Measurements from ENCODE around the gene PTPRR.
"Not testable (repeated sequence)": the region's sequence is repeated elsewhere in the genome, so short reads cannot be mapped to it uniquely, and the experiment has no call there.

PTPRR gene

GRCh38 chr12:70749931-70750330 is 170.6 kb downstream of the PTPRR start:
- DNase-seq (ENCODE audit: low read depth in 3 of 3, low spot score in 1 of 3) = no peak

DNA sequence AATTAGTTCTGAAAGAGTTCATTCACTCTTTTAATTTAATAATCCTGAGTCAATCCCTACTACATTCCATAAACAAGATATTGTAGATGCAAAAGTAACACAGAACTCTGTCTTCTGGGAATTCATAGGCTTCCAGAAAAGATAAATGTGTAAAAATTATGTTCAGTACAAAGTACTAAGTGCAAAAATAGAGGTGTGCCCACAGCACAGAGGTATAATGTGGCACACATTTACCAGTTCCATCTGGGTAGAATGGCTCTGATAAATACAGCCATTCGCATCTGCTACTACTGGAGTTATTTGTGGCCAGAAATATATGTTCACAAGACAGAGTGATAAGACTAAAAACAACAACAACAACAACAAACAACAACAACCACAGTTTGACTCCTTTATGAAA is 171.7 kb downstream of the PTPRR start:
- no peak for DNase-seq (ENCODE audit: low read depth in 3 of 3, low spot score in 1 of 3)

- no peak for DNase-seq (ENCODE audit: low read depth in 3 of 3, low spot score in 1 of 3)
These were observed 172.9 kb downstream of the PTPRR start for GRCh38 chr12:70747445-70748260.

GRCh38 chr12:70745048-70745447 is 175.5 kb downstream of the PTPRR start:
- no peak for DNase-seq (ENCODE audit: low read depth in 3 of 3, low spot score in 1 of 3)

- no peak for DNase-seq (ENCODE audit: low read depth in 3 of 3, low spot score in 1 of 3)
These were observed 176.4 kb downstream of the PTPRR start for GRCh38 chr12:70744178-70744577.

DNA sequence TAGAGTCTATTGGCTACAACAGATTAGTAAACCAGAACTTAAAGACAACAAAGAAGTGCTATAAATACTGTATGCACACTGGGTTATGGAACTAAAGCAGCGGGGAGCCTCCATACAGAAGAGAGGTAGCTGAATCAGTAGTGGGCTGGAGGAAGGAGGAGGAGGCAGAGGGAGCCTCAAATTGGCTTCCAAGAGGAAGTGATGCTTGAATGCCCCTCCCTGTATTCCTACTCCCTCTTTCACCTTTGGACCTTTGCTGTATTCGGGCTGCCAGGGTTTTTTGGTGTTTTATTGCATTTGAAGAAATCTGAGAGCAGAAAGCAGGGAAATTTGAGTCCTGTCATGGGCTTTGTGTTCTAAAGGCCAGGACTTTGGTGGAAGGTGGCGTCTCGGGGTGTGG is 179.3 kb downstream of the PTPRR start:
- DNase-seq (ENCODE audit: low read depth in 3 of 3, low spot score in 1 of 3) = no peak

- DNase-seq (ENCODE audit: low read depth in 3 of 3, low spot score in 1 of 3) = no peak
These were observed 180.8 kb downstream of the PTPRR start for GRCh38 chr12:70739756-70740155.

DNA sequence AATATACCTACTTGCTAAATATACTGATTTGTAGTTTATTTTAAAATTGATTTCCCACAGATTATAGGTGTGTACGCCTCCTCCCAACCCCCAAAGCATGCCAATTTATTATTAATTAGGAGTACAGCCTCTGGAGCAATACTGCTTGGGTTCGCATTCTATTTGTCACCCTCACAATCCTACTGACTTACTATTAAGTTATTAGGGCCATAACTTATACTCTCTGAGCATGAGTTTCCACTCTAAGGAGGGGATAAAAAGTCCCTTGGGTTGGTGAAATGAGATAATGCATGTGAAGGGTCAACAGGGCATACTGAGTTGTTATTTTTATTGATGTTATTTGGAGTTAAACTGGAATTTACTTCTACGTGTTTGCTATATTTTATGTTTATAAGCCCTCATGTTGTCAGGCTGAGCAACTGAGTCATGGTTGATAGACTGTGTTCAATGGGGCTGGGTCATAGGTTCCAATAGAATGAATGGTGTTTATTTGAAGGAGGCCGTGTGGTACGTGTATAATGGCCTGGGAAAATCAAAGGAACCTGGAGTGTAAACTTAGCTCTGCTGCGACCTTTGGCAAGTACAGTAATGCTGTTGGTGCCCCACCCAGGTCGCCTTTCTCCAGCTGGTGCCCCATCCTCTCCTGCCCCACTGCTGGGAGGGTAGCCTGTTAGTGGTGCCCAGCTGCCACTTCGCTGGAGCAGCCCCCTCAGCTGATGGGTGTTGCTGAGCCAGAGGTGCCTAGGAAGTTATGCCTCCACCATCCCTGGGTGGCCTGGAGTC is 184.0 kb downstream of the PTPRR start:
- no peak for DNase-seq (ENCODE audit: low read depth in 3 of 3, low spot score in 1 of 3)

DNA sequence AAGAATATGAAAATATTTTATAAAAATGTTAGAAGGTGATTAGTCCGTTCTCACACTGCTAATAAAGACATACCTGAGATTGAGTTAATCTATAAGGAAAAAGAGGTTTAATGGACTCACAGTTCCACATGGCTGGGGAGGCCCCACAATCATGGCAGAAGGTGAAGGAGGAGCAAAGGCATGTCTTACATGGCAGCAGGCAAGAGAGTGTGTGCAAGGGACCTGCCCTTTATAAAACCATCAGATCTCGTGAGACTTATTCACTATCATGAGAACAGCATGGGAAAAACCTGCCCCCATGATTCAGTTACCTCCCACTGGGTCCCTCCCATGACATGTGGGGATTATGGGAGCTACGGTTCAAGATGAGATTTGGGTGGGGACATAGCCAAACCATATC is 185.3 kb downstream of the PTPRR start:
- not testable (repeated sequence) for DNase-seq (ENCODE audit: low read depth in 3 of 3, low spot score in 1 of 3)

DNA sequence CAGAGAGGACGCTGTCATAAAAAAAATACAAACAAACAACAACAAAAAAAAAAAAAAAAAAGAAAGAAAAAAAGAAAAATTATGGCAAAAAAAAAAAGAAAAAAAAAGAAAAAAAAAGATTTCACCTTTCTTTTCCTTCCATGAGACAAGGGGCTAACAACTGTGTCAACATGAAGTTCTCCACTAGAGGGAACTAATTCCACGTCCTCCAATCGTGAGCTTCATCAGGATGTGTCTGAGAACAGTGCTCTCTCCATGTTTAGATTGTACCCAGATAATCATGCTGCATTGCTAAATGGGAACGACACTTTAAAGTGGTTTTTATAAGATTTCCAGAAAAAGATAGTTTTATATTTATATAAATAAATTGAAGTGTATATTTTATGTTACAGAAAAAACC is 187.2 kb downstream of the PTPRR start:
- no peak for DNase-seq (ENCODE audit: low read depth in 3 of 3, low spot score in 1 of 3)

DNA sequence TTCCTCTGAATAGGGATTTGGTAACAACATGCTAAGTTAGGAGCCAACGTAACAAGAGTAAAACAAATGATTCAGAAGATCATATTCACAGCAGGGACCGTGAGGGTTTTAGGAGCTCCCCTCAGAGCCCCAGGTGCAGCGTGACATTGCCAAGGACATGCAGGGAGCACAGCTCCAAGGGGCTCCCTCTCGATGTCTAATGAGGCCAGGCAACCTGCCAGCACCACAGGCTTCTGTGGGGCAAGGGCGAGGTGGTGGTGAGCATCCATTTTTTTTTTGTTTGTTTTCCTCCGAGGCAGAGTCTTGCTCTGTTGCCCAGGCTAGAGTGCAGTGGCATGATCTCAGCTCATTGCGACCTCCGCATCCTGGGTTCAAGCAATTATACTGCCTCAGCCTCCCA is 188.3 kb downstream of the PTPRR start:
- no peak for DNase-seq (ENCODE audit: low read depth in 3 of 3, low spot score in 1 of 3)

GRCh38 chr12:70730675-70731180 is 189.8 kb downstream of the PTPRR start:
- no peak for DNase-seq (ENCODE audit: low read depth in 3 of 3, low spot score in 1 of 3)

DNA sequence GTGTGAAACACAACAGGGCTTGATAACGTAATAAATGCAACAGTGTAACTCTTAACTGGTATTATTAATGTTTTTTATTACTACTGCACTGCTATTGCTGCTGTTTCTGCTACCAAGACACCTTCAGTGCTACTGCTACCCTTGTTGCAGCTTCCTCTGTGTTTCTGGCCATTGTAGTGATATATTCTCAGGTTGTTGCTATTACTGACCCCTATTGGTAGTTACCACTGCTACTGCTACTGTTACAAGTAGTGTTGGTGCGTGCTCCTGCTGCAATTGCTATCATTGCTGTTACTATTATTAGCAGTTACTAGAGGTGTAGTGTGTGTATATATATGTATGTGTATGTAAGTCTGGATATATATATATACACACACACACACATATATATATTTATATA is 196.1 kb downstream of the PTPRR start:
- no peak for DNase-seq (ENCODE audit: low read depth in 3 of 3, low spot score in 1 of 3)

DNA sequence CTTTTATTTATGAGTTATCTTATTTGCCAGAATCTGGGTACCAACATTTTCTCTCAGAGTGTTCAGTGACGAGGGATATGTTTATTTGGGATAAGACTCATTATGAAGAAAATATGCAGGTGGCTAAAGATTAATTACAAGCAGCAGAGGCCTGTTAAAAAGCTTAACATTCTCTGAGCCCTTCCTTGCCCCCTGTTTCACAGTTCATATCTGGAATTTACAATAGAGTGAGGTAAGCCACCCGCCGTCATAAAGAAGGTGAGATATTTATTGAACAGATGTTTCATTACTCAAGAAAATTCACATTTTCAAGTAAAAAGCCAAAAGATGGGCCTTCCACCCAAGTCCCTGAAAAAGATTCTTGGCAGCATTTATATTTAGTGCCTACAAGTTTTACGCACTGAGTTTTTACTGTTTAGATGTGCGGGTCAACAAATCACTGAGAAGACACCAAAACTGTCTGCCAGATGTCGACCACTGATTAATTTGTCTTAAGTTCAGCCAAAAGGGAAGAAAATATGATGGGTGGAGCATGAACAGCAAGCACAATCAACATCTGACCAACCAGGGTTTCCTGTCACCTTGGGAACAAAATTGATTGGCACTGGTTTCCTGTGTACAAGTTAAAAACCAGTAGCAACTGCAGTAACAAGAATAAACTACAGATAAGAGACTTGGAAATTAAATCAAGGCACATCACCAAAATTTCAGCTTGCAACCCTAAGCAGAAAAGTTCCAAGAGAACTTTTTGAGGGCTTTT is 197.8 kb downstream of the PTPRR start:
- DNase-seq (ENCODE audit: low read depth in 3 of 3, low spot score in 1 of 3) = no peak

DNA sequence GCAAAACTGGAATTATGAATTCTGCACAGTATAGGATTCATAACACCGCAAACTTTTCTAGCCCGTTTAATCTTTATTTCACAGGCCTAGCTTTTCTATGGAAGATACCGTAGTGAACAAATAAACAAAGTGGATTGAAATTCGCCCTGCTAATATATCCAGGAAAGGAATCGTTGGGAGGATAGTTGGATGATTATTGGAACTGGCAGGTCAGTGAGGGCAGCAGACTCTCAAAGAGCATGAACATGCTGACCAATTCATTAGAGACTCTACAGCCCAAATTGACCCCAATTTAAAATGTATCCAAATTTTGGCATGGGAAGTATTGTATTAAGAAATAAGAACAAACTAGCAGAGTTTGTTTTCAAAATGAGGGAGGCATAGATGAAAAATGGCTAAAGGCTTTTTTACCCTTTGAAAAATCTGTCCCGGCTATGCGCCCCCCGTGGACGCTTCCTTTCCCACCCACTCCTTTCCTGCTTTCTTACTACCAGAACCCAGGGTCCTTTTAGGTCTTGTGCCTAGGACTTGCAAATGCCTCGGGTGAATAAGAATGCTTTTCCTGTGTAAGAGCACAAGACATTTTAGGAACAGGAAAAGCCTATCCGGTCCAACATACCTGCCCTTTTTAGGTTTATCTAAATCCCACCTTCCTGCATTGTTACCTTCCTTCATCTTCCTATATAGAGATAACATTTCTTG is 198.7 kb downstream of the PTPRR start:
- no peak for DNase-seq (ENCODE audit: low read depth in 3 of 3, low spot score in 1 of 3)

DNA sequence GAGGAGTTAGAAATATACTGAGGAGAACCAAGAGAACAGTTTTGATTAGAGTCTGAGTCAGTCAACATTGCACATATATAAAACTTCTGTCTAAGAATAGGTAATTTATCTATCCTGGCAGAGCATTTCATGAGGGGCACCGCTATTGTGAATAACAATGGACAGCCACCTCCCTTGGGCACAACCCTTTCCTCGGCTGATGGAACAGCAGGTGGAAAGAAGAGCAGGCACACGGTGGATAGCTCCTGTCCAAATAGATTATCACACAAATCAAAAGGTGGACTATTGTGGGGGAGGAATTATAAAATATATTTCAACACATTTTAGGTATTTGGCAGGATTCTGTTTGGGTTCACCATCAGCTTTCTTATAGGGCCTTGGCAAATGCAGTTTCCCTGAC is 199.3 kb downstream of the PTPRR start:
- DNase-seq (ENCODE audit: low read depth in 3 of 3, low spot score in 1 of 3) = no peak

- no peak for DNase-seq (ENCODE audit: low read depth in 3 of 3, low spot score in 1 of 3)
These were observed 200.7 kb downstream of the PTPRR start for GRCh38 chr12:70719672-70720420.

DNA sequence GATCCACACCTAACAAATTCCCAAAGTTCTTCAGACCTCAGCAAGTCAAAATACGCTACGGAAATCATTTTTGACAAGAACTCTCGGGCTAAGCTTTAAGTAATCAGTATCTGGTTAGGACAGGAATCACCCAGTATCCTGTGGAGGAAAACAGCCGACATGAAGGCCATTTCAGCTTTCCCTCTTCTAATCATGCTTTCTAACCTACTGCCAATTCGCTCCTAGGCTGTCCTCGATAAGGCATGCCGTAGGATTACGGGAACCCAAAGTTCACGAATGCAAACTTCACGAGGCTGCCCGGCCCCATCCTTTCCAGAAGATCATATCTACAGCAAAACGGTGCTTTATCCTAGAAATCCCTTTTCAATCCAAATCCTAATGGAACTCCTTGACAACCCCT is 201.5 kb downstream of the PTPRR start:
- no peak for DNase-seq (ENCODE audit: low read depth in 3 of 3, low spot score in 1 of 3)

DNA sequence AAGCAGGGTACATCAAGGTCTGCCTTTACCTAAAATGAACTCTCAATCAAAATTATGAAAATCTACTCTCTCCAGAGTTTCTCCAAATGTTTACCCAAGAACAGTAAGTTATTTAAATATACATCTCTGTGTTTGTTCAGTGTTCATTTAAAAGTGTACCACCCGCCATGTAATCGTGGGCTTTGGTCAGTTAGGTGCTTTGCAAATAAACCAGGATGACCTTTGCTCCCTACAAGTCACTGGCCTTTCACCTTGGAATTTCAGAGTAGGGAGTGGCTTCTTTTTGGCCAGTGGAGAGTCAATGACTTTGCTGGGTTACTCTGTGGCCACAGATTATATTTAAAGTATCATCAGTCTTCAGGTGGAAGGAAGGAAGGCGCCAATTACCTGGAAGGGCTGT is 208.7 kb downstream of the PTPRR start:
- no peak for DNase-seq (ENCODE audit: low read depth in 3 of 3, low spot score in 1 of 3)

GRCh38 chr12:70709022-70709421 is 211.5 kb downstream of the PTPRR start:
- DNase-seq (ENCODE audit: low read depth in 3 of 3, low spot score in 1 of 3) = no peak
